ENCODE results near the gene C12orf76. TPM values are rescaled to one million over a fixed set of nuclear protein-coding genes. Genes with fewer than 3 reads are reported as not detected.

The C12orf76 gene
- total and polyA plus RNA-seq, 2 of the 13 experiments (the other 11 are each of a cell fraction or from before 2014, with no cell fraction given) = 15.8 to 38.4 TPM

GRCh38 chr12:110039085-110039807 is 9.1 kb downstream of the C12orf76 start (continued):
- TF ChIP-seq ZFP1 (CRISPR knock-in tag; IDR thresholded peaks at IDR 0.05) (peak; percentile 67), HIVEP1 (CRISPR knock-in tag; IDR thresholded peaks at IDR 0.05) (no peak), ZNF343 (CRISPR knock-in tag; IDR thresholded peaks at IDR 0.05) (no peak), GMEB2 (CRISPR knock-in tag; IDR thresholded peaks at IDR 0.05; ENCODE audit: low read depth) (no peak), JDP2 (CRISPR knock-in tag; IDR thresholded peaks at IDR 0.05; ENCODE audit: borderline replicate concordance) (no peak), MYNN (CRISPR knock-in tag; IDR thresholded peaks at IDR 0.05; ENCODE audit: low read depth) (no peak), ZNF382 (CRISPR knock-in tag; IDR thresholded peaks at IDR 0.05; ENCODE audit: borderline replicate concordance) (no peak), THAP8 (CRISPR knock-in tag; IDR thresholded peaks at IDR 0.05; ENCODE audit: borderline replicate concordance) (no peak), ZEB1 (IDR thresholded peaks at IDR 0.05; ENCODE audit: insufficient replicate concordance, low read depth) (peak; percentile 71)
- TF ChIP-seq, protein P1, sequence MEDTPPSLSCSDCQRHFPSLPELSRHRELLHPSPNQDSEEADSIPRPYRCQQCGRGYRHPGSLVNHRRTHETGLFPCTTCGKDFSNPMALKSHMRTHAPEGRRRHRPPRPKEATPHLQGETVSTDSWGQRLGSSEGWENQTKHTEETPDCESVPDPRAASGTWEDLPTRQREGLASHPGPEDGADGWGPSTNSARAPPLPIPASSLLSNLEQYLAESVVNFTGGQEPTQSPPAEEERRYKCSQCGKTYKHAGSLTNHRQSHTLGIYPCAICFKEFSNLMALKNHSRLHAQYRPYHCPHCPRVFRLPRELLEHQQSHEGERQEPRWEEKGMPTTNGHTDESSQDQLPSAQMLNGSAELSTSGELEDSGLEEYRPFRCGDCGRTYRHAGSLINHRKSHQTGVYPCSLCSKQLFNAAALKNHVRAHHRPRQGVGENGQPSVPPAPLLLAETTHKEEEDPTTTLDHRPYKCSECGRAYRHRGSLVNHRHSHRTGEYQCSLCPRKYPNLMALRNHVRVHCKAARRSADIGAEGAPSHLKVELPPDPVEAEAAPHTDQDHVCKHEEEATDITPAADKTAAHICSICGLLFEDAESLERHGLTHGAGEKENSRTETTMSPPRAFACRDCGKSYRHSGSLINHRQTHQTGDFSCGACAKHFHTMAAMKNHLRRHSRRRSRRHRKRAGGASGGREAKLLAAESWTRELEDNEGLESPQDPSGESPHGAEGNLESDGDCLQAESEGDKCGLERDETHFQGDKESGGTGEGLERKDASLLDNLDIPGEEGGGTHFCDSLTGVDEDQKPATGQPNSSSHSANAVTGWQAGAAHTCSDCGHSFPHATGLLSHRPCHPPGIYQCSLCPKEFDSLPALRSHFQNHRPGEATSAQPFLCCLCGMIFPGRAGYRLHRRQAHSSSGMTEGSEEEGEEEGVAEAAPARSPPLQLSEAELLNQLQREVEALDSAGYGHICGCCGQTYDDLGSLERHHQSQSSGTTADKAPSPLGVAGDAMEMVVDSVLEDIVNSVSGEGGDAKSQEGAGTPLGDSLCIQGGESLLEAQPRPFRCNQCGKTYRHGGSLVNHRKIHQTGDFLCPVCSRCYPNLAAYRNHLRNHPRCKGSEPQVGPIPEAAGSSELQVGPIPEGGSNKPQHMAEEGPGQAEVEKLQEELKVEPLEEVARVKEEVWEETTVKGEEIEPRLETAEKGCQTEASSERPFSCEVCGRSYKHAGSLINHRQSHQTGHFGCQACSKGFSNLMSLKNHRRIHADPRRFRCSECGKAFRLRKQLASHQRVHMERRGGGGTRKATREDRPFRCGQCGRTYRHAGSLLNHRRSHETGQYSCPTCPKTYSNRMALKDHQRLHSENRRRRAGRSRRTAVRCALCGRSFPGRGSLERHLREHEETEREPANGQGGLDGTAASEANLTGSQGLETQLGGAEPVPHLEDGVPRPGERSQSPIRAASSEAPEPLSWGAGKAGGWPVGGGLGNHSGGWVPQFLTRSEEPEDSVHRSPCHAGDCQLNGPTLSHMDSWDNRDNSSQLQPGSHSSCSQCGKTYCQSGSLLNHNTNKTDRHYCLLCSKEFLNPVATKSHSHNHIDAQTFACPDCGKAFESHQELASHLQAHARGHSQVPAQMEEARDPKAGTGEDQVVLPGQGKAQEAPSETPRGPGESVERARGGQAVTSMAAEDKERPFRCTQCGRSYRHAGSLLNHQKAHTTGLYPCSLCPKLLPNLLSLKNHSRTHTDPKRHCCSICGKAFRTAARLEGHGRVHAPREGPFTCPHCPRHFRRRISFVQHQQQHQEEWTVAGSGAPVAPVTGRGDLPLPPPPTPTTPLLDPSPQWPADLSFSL (CRISPR knock-in tag; IDR thresholded peaks at IDR 0.05) = no peak; the same call in 1 of the 2 replicates
- TF ChIP-seq, protein P2, sequence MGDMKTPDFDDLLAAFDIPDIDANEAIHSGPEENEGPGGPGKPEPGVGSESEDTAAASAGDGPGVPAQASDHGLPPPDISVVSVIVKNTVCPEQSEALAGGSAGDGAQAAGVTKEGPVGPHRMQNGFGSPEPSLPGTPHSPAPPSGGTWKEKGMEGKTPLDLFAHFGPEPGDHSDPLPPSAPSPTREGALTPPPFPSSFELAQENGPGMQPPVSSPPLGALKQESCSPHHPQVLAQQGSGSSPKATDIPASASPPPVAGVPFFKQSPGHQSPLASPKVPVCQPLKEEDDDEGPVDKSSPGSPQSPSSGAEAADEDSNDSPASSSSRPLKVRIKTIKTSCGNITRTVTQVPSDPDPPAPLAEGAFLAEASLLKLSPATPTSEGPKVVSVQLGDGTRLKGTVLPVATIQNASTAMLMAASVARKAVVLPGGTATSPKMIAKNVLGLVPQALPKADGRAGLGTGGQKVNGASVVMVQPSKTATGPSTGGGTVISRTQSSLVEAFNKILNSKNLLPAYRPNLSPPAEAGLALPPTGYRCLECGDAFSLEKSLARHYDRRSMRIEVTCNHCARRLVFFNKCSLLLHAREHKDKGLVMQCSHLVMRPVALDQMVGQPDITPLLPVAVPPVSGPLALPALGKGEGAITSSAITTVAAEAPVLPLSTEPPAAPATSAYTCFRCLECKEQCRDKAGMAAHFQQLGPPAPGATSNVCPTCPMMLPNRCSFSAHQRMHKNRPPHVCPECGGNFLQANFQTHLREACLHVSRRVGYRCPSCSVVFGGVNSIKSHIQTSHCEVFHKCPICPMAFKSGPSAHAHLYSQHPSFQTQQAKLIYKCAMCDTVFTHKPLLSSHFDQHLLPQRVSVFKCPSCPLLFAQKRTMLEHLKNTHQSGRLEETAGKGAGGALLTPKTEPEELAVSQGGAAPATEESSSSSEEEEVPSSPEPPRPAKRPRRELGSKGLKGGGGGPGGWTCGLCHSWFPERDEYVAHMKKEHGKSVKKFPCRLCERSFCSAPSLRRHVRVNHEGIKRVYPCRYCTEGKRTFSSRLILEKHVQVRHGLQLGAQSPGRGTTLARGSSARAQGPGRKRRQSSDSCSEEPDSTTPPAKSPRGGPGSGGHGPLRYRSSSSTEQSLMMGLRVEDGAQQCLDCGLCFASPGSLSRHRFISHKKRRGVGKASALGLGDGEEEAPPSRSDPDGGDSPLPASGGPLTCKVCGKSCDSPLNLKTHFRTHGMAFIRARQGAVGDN (CRISPR knock-in tag; IDR thresholded peaks at IDR 0.05) = no peak

Data from HepG2 (cell line).